GM18505 (cell line): ENCODE results near the gene PTGIS.

Experiments
- ATAC-seq: cut with Tn5 transposase; IDR thresholded peaks from one replicate; pipeline ENCODE4 v1.9.1; 2021; ENCODE audit not compliant: unreplicated experiment
- POLR2A ChIP-seq: IDR thresholded peaks from 4 replicates; pipeline ENCODE4 v1.6.1; 2011; ENCODE audit warnings: borderline replicate concordance; ENCODE audit not compliant: insufficient read depth, insufficient read length; ENCODE audit errors: extremely low read depth

The PTGIS gene

GRCh38 chr20:49485563-49485962, 82.4 kb downstream of the PTGIS start:
- TF ChIP-seq POLR2A: no peak
- ATAC-seq: no peak

DNA sequence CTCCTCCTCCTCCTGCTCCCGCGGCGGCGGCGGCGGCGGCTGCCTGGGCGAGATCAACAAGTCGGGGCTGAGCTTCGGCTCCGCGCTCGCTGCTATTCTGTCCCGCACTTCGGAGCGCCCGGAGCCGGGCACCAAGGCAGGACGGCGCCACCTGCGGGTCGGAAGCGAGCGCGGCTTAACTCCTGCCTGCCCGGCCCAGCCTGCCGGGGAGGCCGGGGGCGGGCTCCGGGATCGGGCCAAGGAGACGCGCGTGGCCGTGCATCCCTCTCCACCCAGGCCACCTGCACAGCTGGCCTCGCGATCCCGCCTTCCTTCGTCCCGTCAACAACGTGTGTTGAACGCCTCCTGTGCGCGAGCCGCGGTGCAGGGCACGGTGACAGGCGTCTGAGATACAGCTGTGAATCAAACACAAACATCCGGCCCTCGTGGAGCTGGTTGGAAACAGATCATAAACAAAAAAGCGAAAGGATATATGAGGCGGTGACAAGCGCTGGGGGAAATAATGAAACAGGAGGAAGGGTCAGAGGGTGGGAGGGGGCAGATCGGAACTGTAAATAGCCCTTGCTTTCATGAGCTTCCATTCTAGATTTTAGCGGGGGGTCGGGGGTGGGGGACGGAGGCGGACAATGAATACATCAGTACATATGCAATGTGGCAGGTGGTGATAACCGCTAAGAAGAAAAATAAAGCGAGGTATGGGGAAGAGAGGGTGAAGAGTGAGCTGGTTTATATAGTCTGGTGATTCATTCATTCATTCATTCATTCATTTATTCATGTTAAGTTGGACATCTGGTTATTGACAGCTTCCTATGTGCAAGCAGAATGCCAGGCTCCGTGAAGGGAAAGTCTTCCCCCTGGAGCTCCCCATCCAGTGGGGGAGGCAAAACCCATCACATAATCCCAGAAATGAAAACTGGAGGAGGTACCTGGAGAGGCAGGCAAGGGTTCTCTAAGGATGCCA, 83.5 kb downstream of the PTGIS start:
- ATAC-seq: no peak

GRCh38 chr20:49483696-49484123, 84.2 kb downstream of the PTGIS start:
- ATAC-seq: no peak
- no peak for TF ChIP-seq POLR2A

More for the DNA sequence above, 83.5 kb downstream of the PTGIS start:
- TF ChIP-seq POLR2A: no peak

DNA sequence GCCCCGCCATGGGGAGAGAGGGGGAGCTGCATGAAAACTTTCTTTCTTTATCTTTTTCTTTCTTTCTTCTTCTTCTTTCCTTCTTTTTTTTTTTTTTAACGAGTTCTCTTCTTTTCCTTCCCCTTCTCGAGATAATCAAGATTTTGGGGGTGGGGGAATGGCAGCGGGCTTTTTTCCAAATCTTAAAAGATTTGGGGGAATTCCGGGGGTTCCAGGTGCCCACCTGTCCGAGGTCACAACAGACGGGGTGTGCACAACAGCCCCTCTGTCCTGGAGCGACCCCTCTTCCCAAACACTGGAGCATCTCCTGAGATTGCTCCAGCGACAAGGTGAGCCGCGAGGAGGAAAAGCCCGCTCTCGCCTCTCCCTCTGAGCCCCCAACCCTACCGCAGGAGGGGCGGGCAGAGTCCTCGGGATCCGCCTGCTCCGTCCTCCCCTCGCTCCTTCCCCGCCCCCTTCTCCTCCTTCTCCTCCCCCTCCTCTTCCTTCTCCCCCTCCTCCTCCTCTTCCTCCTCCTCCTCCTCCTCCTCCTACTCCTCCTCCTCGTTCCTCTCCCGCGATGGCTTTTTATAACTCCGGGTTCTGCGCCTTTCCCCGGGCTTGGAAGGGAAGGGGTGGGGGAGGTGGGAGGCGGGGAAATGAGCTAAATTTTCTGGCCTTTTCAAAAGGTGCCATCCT, 84.8 kb downstream of the PTGIS start:
- no peak for TF ChIP-seq POLR2A

GRCh38 chr20:49482621-49483017, 85.3 kb downstream of the PTGIS start, which contains the start of gene KCNB1:
KCNB1 (minus strand) TSS chr20:49482668; CDS start chr20:49482480, 188 bp downstream.
- no peak for ATAC-seq
- no peak for TF ChIP-seq POLR2A

More for the DNA sequence above, 84.8 kb downstream of the PTGIS start:
- no peak for ATAC-seq

DNA sequence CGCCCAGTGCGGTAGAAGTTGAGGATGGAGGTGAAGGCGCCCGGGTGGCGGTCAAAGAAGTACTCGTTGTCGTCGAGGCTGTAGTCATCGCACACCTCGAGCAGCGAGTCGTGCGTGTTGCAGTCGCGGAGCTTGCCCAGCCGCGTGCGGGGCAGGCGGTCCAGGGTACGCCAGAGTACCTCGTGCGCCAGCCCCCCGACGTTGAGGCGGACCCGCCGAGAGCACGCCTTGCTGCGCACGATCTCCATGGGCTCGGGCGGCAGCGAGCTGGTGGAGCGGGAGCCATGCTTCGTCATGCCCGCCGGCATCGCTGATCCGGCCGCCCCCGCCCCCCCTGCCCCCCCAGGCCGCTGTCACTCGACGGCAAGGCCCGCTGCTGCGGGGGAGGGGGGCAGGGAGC, 85.8 kb downstream of the PTGIS start:
- ATAC-seq: no peak
- no peak for TF ChIP-seq POLR2A

GRCh38 chr20:49481116-49481515, 86.8 kb downstream of the PTGIS start:
- no peak for TF ChIP-seq POLR2A
- no peak for ATAC-seq

DNA sequence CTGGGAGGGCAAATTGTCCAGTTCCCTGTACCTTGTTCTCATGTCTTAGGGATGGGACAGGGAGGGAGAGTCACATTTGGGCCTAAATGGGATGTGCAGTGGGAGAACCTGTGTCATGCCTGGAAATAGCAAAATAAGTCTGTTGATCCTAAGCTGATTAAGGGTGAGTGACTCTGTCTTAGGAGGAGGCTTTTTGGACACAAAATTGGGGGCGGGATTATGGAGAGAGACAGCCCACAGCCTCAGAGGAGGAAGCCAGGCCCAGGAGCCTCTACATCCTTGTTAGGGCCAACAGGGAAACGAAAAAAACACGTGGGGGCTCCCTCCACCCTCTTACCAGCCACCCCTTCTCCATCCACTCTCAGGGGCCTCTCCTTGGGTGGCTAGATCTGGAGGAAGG, 87.7 kb downstream of the PTGIS start:
- TF ChIP-seq POLR2A: no peak
- no peak for ATAC-seq

DNA sequence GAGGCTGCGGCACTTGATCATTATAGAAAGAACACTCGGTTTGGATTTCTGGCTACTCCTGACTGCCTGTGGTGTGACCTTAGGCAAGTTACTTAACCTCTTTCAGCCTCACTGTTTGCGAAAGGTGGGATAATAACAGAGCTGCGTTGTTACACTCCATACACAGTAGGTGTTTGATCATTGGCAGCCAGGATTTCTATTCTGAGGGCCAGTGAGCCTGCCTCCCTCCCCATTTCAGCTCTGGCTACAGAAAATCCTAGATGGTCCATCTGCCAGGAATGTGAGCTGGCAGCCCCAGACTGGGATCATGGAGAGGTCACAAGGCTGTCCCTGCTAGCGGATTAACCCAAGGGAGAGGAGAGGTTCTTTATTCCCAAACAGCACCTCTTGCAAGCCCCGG, 88.2 kb downstream of the PTGIS start:
- no peak for TF ChIP-seq POLR2A
- ATAC-seq: no peak

DNA sequence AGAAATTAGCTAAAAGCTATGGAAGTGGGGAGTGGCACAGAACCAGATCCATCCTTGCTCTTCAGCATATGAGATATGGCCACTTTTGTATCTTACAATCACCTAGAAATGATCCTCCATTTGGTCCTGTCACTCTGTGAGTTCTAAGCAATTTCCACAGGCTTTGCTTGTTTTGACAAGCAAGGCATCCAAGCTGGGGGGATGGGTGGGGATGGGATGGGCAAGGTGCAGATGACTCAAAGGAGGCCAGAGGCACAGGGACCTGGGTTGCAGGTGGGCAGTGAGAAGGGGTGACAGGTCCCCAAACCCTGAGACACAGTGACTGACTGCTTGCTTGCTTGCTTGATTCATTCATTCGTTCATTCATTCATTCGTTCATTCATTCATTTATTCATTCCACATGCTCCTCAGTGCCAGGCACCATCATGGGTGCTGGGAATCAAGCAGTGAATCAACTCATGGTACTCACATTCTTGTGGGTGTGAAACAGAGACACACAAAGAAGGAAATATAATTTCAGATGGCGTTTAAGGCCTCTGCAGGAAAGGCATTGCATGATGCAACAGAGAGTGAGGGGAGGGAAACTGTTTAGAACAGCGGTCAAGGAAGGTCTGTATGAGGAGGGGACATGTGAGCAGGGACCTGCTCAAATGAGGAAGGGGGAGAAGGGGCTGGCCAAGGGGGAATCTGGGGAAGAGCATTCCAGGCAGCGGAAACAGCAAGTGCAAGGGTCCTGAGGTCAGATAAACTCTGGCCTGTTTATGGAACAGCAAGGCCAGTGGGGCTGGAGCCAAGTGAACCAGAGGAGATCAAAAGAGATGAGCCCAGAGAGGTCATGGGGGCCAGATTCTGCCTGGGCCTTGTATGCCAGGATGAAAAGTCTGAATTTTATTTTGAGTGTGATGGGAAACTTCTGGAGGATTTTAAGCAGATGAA, 88.9 kb downstream of the PTGIS start:
- no peak for TF ChIP-seq POLR2A
- ATAC-seq: no peak

- no peak for TF ChIP-seq POLR2A
Measured at GRCh38 chr20:49478266-49478665, 89.7 kb downstream of the PTGIS start.

GRCh38 chr20:49477200-49477599, 90.7 kb downstream of the PTGIS start:
- no peak for TF ChIP-seq POLR2A
- no peak for ATAC-seq

More at GRCh38 chr20:49478266-49478665, 89.7 kb downstream of the PTGIS start:
- ATAC-seq: no peak

- no peak for ATAC-seq
Measured at GRCh38 chr20:49476016-49476355, 92.0 kb downstream of the PTGIS start.

DNA sequence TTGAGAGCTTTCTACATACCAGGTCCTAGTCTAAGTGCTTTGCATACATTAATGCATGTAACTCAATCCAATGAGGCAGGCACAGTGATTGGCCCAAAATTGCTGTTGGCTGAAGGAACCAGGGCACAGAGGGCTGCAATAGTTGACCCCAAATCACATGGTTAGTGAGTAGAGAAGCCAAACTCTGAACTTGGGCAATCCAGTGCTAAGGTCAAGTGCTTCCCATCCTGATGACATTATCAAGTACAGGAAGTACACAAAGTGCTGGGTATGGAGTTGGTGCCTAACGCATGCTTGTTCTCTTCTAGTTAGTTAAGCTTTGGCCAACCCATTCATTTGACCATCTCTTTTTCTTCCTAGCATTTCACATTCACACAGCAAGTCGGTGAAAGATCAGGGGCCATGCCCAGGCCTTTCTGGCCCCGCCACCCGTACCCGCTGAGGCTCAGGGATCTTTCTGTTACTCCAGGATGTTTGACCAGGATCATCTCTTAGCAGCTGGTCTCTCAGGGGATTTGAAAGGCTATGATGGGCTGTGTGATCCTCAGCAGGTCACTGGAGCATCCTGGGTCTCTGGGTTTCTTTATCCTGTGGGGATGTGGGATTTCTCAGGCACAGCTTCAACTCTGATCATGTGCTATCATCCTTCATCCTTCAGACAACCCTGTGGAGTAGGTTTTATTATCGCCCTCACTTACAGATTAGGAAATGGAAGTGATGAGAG, 92.5 kb downstream of the PTGIS start:
- no peak for TF ChIP-seq POLR2A
- ATAC-seq: no peak

More at GRCh38 chr20:49476016-49476355, 92.0 kb downstream of the PTGIS start:
- TF ChIP-seq POLR2A: no peak
